Lung (tissue), 12 donors: ENCODE measurements around the gene SLC11A1. TPM values are rescaled to one million over a fixed set of nuclear protein-coding genes. Genes with fewer than 3 reads are reported as not detected.

ENCODE experiments used
- ATAC-seq: fragments of 200-7000 bp; cut with Tn5 transposase; one replicate; pipeline ENCODE4 v1.9.1; 2020; ENCODE audit warnings: moderate number of reproducible peaks; ENCODE audit not compliant: insufficient read depth, low FRiP score
- DNase-seq, 3 donors: peaks; one replicate each; pipeline ENCODE4 v3.0.0-alpha.2; 2013 to 2017
- H3K27ac ChIP-seq, 2 donors: one replicate each; pipeline ENCODE4 v1.5.1; 2013; ENCODE audit warnings: mild to moderate bottlenecking in 2 of 2, moderate library complexity in 2 of 2, control low read depth in 1 of 2, inconsistent platforms in 1 of 2, low read depth in 1 of 2, low read length in 1 of 2
- H3K27me3 ChIP-seq, 3 donors: one replicate each; pipeline ENCODE4 v1.5.1; 2013; ENCODE audit warnings: low read length in 2 of 3; ENCODE audit not compliant: control insufficient read depth in 3 of 3, insufficient read depth in 3 of 3
- H3K36me3 ChIP-seq, 4 donors: one replicate each; pipeline ENCODE4 v1.5.1; 2013; ENCODE audit warnings: low read length in 4 of 4, mild to moderate bottlenecking in 1 of 4, moderate library complexity in 1 of 4; ENCODE audit not compliant: control insufficient read depth in 4 of 4, insufficient read depth in 4 of 4
- H3K4me1 ChIP-seq, 5 donors: one replicate each; pipeline ENCODE4 v1.5.1; 2013; ENCODE audit warnings: low read length in 5 of 5, mild to moderate bottlenecking in 2 of 5, moderate library complexity in 1 of 5; ENCODE audit not compliant: control insufficient read depth in 5 of 5, insufficient read depth in 5 of 5
- H3K4me3 ChIP-seq: one replicate; pipeline ENCODE4 v1.5.1; 2013; ENCODE audit warnings: mild to moderate bottlenecking, control low read depth, moderate library complexity
- H3K9ac ChIP-seq, 2 donors: one replicate each; pipeline ENCODE4 v1.5.1; 2013; ENCODE audit warnings: low read length in 2 of 2, control low read depth in 1 of 2; ENCODE audit not compliant: insufficient read depth in 1 of 2
- H3K9me3 ChIP-seq, 4 donors: one replicate each; pipeline ENCODE4 v1.5.1; 2013; ENCODE audit warnings: low read length in 3 of 4, mild to moderate bottlenecking in 1 of 4, moderate library complexity in 1 of 4; ENCODE audit not compliant: control insufficient read depth in 4 of 4, insufficient read depth in 3 of 4
- WGBS, 2 donors: extraction: QIAGEN DNeasy Blood & Tissue Kit; methylation state at CpG; one replicate each; pipeline ENCODE4 v1.1.7; 2013; 5-methylcytosine and 5-hydroxymethylcytosine counted together
- polyA plus RNA-seq, 2 donors: library from polyadenylated mRNA; stranded (reverse); fragments of 200-250 nt; gene quantifications; one replicate each; pipeline ENCODE4 v1.2.1, GENCODE V29; 2013
- total RNA-seq, 2 donors: library from RNA; depleted of rRNA in 1 of 2; stranded (reverse); fragments of >200 nt in 1 of 2; gene quantifications; one replicate each; pipeline ENCODE4 v1.2.1, GENCODE V29; 2014 to 2021
- TF ChIP-seq, protein P1 (sequence below): IDR thresholded peaks from 2 replicates; pipeline ENCODE4 v1.5.1; 2012; ENCODE audit warnings: mild to moderate bottlenecking; ENCODE audit errors: control extremely low read depth, extremely low read depth
- donor health status: control.
- donor health status: control.
- donor health status: Bipolar disorder and iron deficiency.
- donor health status: healthy.
- donor health status: DM: yes; HTN: yes; CAD: no.

Gene SLC11A1
- total and polyA plus RNA-seq, 4 donors: 57.6 to 359 (median 234) TPM

- Histone ChIP-seq H3K36me3 (peaks cover 0 to 23% (median 8%) of the 10 kb centered on the region in 4 donors), H3K9me3 (no peaks in the 10 kb centered on the region), H3K9ac (no peak overlapping the region), H3K27me3 (no peaks in the 10 kb centered on the region), H3K4me1 (no peaks in the 10 kb centered on the region), H3K4me3 (no peak overlapping the region), H3K27ac (no peak overlapping the region)
- ATAC-seq: no peak
- 87 to 88% methylated on average over 12 of the region's 12 CpGs for WGBS, 2 donors
- peak in 1 of 3 donors; percentile 53 for DNase-seq
- TF ChIP-seq, protein P1, sequence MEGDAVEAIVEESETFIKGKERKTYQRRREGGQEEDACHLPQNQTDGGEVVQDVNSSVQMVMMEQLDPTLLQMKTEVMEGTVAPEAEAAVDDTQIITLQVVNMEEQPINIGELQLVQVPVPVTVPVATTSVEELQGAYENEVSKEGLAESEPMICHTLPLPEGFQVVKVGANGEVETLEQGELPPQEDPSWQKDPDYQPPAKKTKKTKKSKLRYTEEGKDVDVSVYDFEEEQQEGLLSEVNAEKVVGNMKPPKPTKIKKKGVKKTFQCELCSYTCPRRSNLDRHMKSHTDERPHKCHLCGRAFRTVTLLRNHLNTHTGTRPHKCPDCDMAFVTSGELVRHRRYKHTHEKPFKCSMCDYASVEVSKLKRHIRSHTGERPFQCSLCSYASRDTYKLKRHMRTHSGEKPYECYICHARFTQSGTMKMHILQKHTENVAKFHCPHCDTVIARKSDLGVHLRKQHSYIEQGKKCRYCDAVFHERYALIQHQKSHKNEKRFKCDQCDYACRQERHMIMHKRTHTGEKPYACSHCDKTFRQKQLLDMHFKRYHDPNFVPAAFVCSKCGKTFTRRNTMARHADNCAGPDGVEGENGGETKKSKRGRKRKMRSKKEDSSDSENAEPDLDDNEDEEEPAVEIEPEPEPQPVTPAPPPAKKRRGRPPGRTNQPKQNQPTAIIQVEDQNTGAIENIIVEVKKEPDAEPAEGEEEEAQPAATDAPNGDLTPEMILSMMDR: no peak
Observed at GRCh38 chr2:218345491-218346236, 36.4 kb upstream of the SLC11A1 start.

DNA sequence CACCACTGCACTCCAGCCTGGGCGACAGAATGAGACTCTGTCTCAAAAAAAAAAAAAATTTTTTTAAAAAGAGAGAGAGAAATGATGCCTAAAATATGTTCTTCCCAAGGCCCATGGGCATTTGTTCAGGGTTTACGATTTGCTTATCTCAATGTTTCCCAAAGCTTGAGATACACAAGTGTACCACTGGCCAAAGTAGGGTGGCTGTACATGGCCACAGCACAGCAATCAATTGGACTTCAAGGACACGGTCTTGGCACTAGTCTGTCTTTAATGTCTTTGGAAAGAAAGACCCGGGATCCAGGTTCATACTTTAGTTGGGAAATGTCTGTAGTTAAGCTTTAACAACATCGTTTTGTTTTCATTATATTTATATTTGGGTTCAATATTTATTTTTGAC lies 34.9 kb upstream of the SLC11A1 start:
- H3K9ac ChIP-seq: no peak overlapping the region
- TF ChIP-seq, protein P1: no peak
- ATAC-seq (no peak), DNase-seq (no peak)
- H3K4me1 ChIP-seq: no peaks in the 10 kb centered on the region
- H3K4me3 ChIP-seq: no peak overlapping the region
- H3K36me3 ChIP-seq: peaks cover 0 to 18% (median 6%) of the 10 kb centered on the region in 4 donors
- no peaks in the 10 kb centered on the region for H3K9me3 ChIP-seq
- 89 to 96% methylated on average over 5 of the region's 5 CpGs for WGBS, 2 donors
- no peaks in the 10 kb centered on the region for H3K27me3 ChIP-seq
- no peak overlapping the region for H3K27ac ChIP-seq

- H3K4me1 ChIP-seq: peaks cover 0 to 11% (median 0%) of the 10 kb centered on the region in 5 donors
- ATAC-seq (no peak), DNase-seq (no peak)
- no peak overlapping the region for H3K27ac ChIP-seq
- 88 to 96% methylated on average over 14 of the region's 14 CpGs for WGBS, 2 donors
- TF ChIP-seq, protein P1: no peak
- no peaks in the 10 kb centered on the region for H3K36me3 ChIP-seq
- no peak overlapping the region for H3K9ac ChIP-seq
- no peaks in the 10 kb centered on the region for H3K9me3 ChIP-seq
- H3K4me3 ChIP-seq: no peak overlapping the region
- H3K27me3 ChIP-seq: no peaks in the 10 kb centered on the region
Observed at GRCh38 chr2:218354045-218354444, 28.0 kb upstream of the SLC11A1 start.
